Caco-2 (cell line): ENCODE measurements around the gene CSAD. TPM values are rescaled to one million over a fixed set of nuclear protein-coding genes. Genes with fewer than 3 reads are reported as not detected.

Experiments
- BruUV-seq: library from RNA; stranded (reverse); fragments of 400-500 nt; replicated peaks from 2 replicates; lab custom pipeline; 2021; lab: Mats Ljungman, UMichigan
- CTCF ChIA-PET: fragments of 300-600 bp; sonication (Branson Sonifier 250); formaldehyde crosslinking; loops from one replicate; lab custom pipeline; 2022; ENCODE audit warnings: antibody characterized with exemption; lab: Charles Lee
- POLR2A ChIA-PET: fragments of 300-600 bp; sonication (Branson Sonifier 250); formaldehyde crosslinking; loops from one replicate; lab custom pipeline; 2022; ENCODE audit warnings: antibody characterized with exemption; lab: Charles Lee
- DNase-seq, 2 experiments: peaks; one replicate each; pipeline versions ENCODE4 v3.0.0 to v3.0.0-alpha.2; 2020 to 2022
- H3K27me3 ChIP-seq: replicated peaks from 2 replicates; pipeline ENCODE4 v1.6.0; 2011; ENCODE audit warnings: low read length; ENCODE audit not compliant: control insufficient read depth, insufficient read depth
- H3K36me3 ChIP-seq: 2 replicates; pipeline ENCODE4 v1.5.1; 2011; ENCODE audit warnings: low read length; ENCODE audit not compliant: control insufficient read depth, insufficient read depth
- H3K4me1 ChIP-seq: fragments of 250-450 bp; sonication (Bioruptor Pico); 2 replicates; pipeline ENCODE4 v1.5.1; 2020; ENCODE audit warnings: mild to moderate bottlenecking
- H3K4me3 ChIP-seq: 2 replicates; pipeline ENCODE4 v1.5.1; 2011; ENCODE audit warnings: low read depth, mild to moderate bottlenecking, control low read depth, low read length
- H3K9me3 ChIP-seq: fragments of 250-450 bp; sonication (Bioruptor Pico); 2 replicates; pipeline ENCODE4 v1.5.1; 2020; ENCODE audit warnings: mild to moderate bottlenecking, moderate library complexity
- H3K27ac Mint-ChIP-seq: one replicate; pipeline ENCODE4 v1.8.0; 2022; ENCODE audit warnings: mixed read lengths; ENCODE audit not compliant: unreplicated experiment
- H3K27me3 Mint-ChIP-seq: one replicate; pipeline ENCODE4 v1.8.0; 2022; ENCODE audit warnings: mixed read lengths; ENCODE audit not compliant: insufficient read depth, unreplicated experiment
- H3K36me3 Mint-ChIP-seq: one replicate; pipeline ENCODE4 v1.8.0; 2022; ENCODE audit warnings: mild to moderate bottlenecking, mixed read lengths; ENCODE audit not compliant: insufficient read depth, unreplicated experiment
- H3K4me1 Mint-ChIP-seq: one replicate; pipeline ENCODE4 v1.8.0; 2022; ENCODE audit warnings: low read depth, mixed read lengths; ENCODE audit not compliant: unreplicated experiment
- H3K4me3 Mint-ChIP-seq: one replicate; pipeline ENCODE4 v1.8.0; 2022; ENCODE audit warnings: mild to moderate bottlenecking, moderate library complexity, mixed read lengths; ENCODE audit not compliant: unreplicated experiment
- H3K9me3 Mint-ChIP-seq: one replicate; pipeline ENCODE4 v1.8.0; 2022; ENCODE audit warnings: mixed read lengths; ENCODE audit not compliant: unreplicated experiment
- intact Hi-C: fragments of 100-400 bp; cut with micrococcal nuclease; formaldehyde crosslinking; loops from one replicate; pipeline ENCODE4 v1.10.0; 2022; ENCODE audit not compliant: unreplicated experiment
- total RNA-seq: library from RNA; stranded (reverse); gene quantifications from 2 replicates; pipeline ENCODE4 v1.2.3, GENCODE V29; 2022
- TF ChIP-seq, protein P1 (sequence below), 2 experiments: fragments of 200-600 bp in 1 of 2; IDR thresholded peaks; 1 replicate in 1 of 2; 2 replicates in 1 of 2; pipeline versions ENCODE4 v1.5.1 to v1.8.0; 2011 to 2022; ENCODE audit warnings: antibody characterized with exemption in 1 of 2, control low read depth in 1 of 2, inconsistent platforms in 1 of 2, low read depth in 1 of 2, low read length in 1 of 2, mild to moderate bottlenecking in 1 of 2, moderate library complexity in 1 of 2; ENCODE audit not compliant: insufficient read depth in 1 of 2, severe bottlenecking in 1 of 2, unreplicated experiment in 1 of 2

The CSAD gene
- total RNA-seq, 1 experiment from 2014 or later: 20.1 TPM

DNA sequence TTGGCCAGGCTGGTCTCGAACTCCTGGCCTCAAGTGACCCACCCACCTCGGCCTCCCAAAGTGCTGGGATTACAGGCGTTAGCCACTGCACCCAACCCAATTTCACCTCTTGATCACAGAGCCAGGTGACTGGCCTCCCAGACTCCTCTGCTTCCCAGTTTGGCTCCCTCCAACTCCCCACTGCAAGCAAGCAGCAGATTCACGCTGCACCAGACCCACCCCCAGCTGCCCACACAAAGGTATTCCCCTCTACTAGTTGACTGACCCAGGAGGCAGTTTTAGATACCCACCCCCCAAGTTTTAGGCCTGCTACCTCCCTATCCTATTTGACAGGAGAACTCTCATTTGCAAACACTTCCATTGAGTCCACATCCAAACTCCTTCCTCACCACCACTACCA, 46.1 kb upstream of the CSAD start:
- no peaks in the 10 kb centered on the region for H3K36me3 Mint-ChIP-seq
- intact Hi-C loops: no loop called here

DNA sequence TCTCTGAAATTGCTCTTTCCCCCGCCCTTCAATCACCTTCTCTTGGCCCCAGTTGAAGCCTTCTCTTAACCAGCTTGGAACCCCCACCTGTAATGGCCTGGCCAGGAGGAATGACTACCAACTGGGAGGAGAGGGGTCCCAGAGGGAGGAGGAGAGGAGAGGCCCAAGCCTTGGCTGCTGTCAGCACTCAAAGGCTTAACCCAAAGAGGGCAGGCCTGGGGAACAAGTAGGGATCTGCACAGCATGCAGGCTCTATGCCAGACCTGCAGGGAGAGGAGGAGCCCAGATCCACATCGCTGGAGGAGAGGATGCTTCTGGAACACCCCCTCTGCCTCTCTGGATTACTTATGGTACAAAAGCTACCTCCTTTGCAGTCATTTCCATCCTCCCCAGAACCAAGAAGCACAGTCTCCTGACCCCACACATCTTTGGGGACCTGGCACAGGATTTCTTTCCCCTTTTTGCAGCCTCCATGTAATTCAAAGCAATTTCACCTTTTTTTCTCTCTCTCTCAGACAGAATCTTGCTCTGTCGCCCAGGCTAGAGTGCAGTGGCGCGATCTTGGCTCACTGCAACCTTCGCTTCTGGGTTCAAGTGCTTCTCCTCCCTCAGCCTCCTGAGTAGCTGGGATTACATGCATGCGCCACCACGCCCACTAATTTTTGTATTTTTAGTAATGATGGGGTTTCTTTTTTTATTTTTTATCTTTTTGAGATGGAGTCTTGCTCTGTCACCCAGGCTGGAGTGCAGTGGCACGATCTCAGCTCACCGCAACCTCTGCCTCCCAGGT, 45.1 kb upstream of the CSAD start:
- H3K4me1 Mint-ChIP-seq: peaks cover 42% of the 10 kb centered on the region
- H3K27me3 Mint-ChIP-seq: no peaks in the 10 kb centered on the region

More for the DNA sequence above, 46.1 kb upstream of the CSAD start:
- H3K4me3 Mint-ChIP-seq: no peak overlapping the region
- BruUV-seq: no TSS peak
- no peak overlapping the region for H3K27ac Mint-ChIP-seq
- H3K4me1 Mint-ChIP-seq: peaks cover 40% of the 10 kb centered on the region
- peaks cover 30% of the 10 kb centered on the region for H3K4me1 ChIP-seq
- no peak overlapping the region for H3K4me3 ChIP-seq
- no peaks in the 10 kb centered on the region for H3K27me3 Mint-ChIP-seq
- no peaks in the 10 kb centered on the region for H3K27me3 ChIP-seq
- H3K36me3 ChIP-seq: no peaks in the 10 kb centered on the region
- peak in 1 of 2 experiments; percentile 2 for DNase-seq
- CTCF ChIA-PET: no interaction called here
- H3K9me3 ChIP-seq: no peaks in the 10 kb centered on the region
- TF ChIP-seq, protein P1, sequence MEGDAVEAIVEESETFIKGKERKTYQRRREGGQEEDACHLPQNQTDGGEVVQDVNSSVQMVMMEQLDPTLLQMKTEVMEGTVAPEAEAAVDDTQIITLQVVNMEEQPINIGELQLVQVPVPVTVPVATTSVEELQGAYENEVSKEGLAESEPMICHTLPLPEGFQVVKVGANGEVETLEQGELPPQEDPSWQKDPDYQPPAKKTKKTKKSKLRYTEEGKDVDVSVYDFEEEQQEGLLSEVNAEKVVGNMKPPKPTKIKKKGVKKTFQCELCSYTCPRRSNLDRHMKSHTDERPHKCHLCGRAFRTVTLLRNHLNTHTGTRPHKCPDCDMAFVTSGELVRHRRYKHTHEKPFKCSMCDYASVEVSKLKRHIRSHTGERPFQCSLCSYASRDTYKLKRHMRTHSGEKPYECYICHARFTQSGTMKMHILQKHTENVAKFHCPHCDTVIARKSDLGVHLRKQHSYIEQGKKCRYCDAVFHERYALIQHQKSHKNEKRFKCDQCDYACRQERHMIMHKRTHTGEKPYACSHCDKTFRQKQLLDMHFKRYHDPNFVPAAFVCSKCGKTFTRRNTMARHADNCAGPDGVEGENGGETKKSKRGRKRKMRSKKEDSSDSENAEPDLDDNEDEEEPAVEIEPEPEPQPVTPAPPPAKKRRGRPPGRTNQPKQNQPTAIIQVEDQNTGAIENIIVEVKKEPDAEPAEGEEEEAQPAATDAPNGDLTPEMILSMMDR (IDR thresholded peaks at IDR 0.05; ENCODE audit: insufficient read depth in 1 of 2, low read depth in 1 of 2, low read length in 1 of 2, severe bottlenecking in 1 of 2, unreplicated experiment in 1 of 2): no peak
- POLR2A ChIA-PET: no interaction called here
- H3K9me3 Mint-ChIP-seq: no peaks in the 10 kb centered on the region

DNA sequence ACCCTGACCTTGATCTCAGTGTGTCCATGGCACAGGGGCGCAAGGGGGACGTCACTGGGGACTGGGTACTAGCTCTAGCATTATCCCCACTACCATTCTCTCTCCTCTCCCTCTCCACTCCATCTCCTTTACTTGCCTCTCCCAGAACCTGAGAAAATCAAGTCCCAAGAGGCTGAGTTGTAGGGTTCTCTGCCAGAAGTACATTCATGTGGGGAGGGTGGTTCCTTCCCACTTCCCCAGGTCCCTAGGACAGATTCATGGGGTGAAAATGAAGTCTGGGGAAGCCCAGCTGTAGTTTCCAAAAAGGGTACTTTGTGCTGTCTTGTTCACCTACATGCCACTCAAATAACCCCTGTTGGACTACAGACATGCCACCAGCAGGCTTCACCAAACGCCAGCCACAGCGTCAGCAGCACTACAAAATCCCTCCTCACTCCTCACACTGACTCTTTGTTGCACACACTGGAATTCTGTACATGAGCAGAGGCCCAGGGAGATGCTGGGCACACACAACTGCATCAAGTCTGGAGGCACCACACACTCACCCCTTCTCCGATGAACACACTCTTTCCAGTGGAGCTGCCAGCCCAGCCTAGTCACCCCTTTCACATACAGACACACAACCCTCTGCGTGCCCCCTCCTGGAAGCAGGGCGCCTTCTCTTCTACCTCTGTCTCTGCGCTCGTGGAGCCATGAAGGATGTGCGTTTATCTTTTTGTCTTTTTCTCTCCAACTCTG, 44.3 kb upstream of the CSAD start:
- intact Hi-C loops: loop anchor here (5.0 kb wide), 1 partner anchor 157 kb away; the partner anchor contains the start of gene SP1
- Mint-ChIP-seq H3K4me3 (no peak overlapping the region), H3K27me3 (no peaks in the 10 kb centered on the region), H3K36me3 (peaks cover 10% of the 10 kb centered on the region), H3K4me1 (peaks cover 40% of the 10 kb centered on the region), H3K27ac (no peak overlapping the region), H3K9me3 (no peaks in the 10 kb centered on the region)
- no peak overlapping the region for H3K4me3 ChIP-seq
- POLR2A ChIA-PET: no interaction called here
- CTCF ChIA-PET: interaction anchor here (0.7 kb wide), 1 partner anchor 67 kb away, joined by 3 read pairs; no protein-coding TSS in a partner anchor
- DNase-seq: peak in 1 of 2 experiments; percentile 5
- H3K36me3 ChIP-seq: no peaks in the 10 kb centered on the region
- no peaks in the 10 kb centered on the region for H3K9me3 ChIP-seq
- peaks cover 21% of the 10 kb centered on the region for H3K4me1 ChIP-seq
- TF ChIP-seq, protein P1 (IDR thresholded peaks at IDR 0.05; ENCODE audit: insufficient read depth in 1 of 2, low read depth in 1 of 2, low read length in 1 of 2, severe bottlenecking in 1 of 2, unreplicated experiment in 1 of 2): no peak
- H3K27me3 ChIP-seq: no peaks in the 10 kb centered on the region
- no TSS peak for BruUV-seq

More for the DNA sequence above, 45.1 kb upstream of the CSAD start:
- Mint-ChIP-seq H3K36me3 (peaks cover 6% of the 10 kb centered on the region), H3K9me3 (no peaks in the 10 kb centered on the region), H3K4me3 (no peak overlapping the region), H3K27ac (no peak overlapping the region)
- peaks cover 24% of the 10 kb centered on the region for H3K4me1 ChIP-seq
- ChIA-PET CTCF (no interaction called here), POLR2A (no interaction called here)
- TF ChIP-seq, protein P1 (IDR thresholded peaks at IDR 0.05; ENCODE audit: insufficient read depth in 1 of 2, low read depth in 1 of 2, low read length in 1 of 2, severe bottlenecking in 1 of 2, unreplicated experiment in 1 of 2): no peak
- no TSS peak for BruUV-seq
- H3K4me3 ChIP-seq: no peak overlapping the region
- H3K27me3 ChIP-seq: no peaks in the 10 kb centered on the region
- no peaks in the 10 kb centered on the region for H3K9me3 ChIP-seq
- no peaks in the 10 kb centered on the region for H3K36me3 ChIP-seq
- intact Hi-C loops: no loop called here
- DNase-seq: peak in 1 of 2 experiments; percentile 26
